ENCODE measurements around the gene TMEM179.
"Not testable (repeated sequence)": the region's sequence is repeated elsewhere in the genome, so short reads cannot be mapped to it uniquely, and the experiment has no call there.

GRCh38 chr14:104636846-104637545 is 32.4 kb upstream of the TMEM179 start:
- TF ChIP-seq, protein P1, sequence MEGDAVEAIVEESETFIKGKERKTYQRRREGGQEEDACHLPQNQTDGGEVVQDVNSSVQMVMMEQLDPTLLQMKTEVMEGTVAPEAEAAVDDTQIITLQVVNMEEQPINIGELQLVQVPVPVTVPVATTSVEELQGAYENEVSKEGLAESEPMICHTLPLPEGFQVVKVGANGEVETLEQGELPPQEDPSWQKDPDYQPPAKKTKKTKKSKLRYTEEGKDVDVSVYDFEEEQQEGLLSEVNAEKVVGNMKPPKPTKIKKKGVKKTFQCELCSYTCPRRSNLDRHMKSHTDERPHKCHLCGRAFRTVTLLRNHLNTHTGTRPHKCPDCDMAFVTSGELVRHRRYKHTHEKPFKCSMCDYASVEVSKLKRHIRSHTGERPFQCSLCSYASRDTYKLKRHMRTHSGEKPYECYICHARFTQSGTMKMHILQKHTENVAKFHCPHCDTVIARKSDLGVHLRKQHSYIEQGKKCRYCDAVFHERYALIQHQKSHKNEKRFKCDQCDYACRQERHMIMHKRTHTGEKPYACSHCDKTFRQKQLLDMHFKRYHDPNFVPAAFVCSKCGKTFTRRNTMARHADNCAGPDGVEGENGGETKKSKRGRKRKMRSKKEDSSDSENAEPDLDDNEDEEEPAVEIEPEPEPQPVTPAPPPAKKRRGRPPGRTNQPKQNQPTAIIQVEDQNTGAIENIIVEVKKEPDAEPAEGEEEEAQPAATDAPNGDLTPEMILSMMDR (IDR thresholded peaks at IDR 0.05; ENCODE audit: low read depth, low read length, poor library complexity, severe bottlenecking): not testable (repeated sequence)
- not testable (repeated sequence) for TF ChIP-seq EZH2phosphoT487 (IDR thresholded peaks at IDR 0.05; ENCODE audit: borderline replicate concordance, low read length)

Data from DOHH2 (cell line).